ENCODE measurements around the gene COX11.

GRCh38 chr17:54927525-54927924, 40.9 kb downstream of the COX11 start:
- TF ChIP-seq CTCF (conservative IDR thresholded peaks at IDR 0.05 in 1 of 2, IDR thresholded peaks at IDR 0.05 in 1 of 2; ENCODE audit: extremely low read depth in 1 of 2, insufficient read depth in 1 of 2, low read depth in 1 of 2, low read length in 2 of 2) (no peak), EZH2 (IDR thresholded peaks at IDR 0.05; ENCODE audit: borderline replicate concordance, low read length) (no peak)
